ENCODE data around the gene DSP.

- no peak for TF ChIP-seq POLR2A (IDR thresholded peaks at IDR 0.05)
- no peak for TF ChIP-seq CTCF (IDR thresholded peaks at IDR 0.05 in 8 of 11, conservative IDR thresholded peaks at IDR 0.05 in 3 of 11)
- no peak for TF ChIP-seq POLR2AphosphoS5 (IDR thresholded peaks at IDR 0.05)
These were observed 37.4 kb upstream of the DSP start for GRCh38 chr6:7504041-7504440.

Measured in spleen (tissue), 7 donors.